Heart left ventricle (tissue), 16 donors: ENCODE results near the gene KRTAP1-4. TPM values are rescaled to one million over a fixed set of nuclear protein-coding genes. Genes with fewer than 3 reads are reported as not detected.
"Not testable (repeated sequence)": the region's sequence is repeated elsewhere in the genome, so short reads cannot be mapped to it uniquely, and the experiment has no call there.

Experiments used
- ATAC-seq, 4 donors: fragments of 200-7000 bp; cut with Tn5 transposase; one replicate each; pipeline ENCODE4 v1.9.1; 2020 to 2022; ENCODE audit warnings: moderate library complexity in 4 of 4, mild to moderate bottlenecking in 3 of 4, moderate number of reproducible peaks in 1 of 4
- DNase-seq, 5 donors: peaks; one replicate each; pipeline ENCODE4 v3.0.0-alpha.2; 2020
- H3K27ac ChIP-seq, 12 donors: fragments of 200-600 bp; sonication (generic) in 4 of 12; one replicate each; pipeline versions ENCODE4 v1.5.0 to v1.8.0; 2016 to 2022; ENCODE audit warnings: mild to moderate bottlenecking in 2 of 12
- H3K27me3 ChIP-seq, 9 donors: fragments of 200-600 bp; sonication (generic) in 2 of 9; one replicate each; pipeline versions ENCODE4 v1.5.1 to v1.8.0; 2016 to 2022; ENCODE audit warnings: mild to moderate bottlenecking in 3 of 9
- H3K36me3 ChIP-seq, 9 donors: fragments of 200-600 bp; sonication (generic) in 2 of 9; one replicate each; pipeline versions ENCODE4 v1.5.0 to v1.8.0; 2018 to 2022; ENCODE audit warnings: mild to moderate bottlenecking in 2 of 9
- H3K4me1 ChIP-seq, 12 donors: fragments of 200-600 bp; sonication (generic) in 4 of 12; one replicate each; pipeline versions ENCODE4 v1.5.0 to v1.8.0; 2016 to 2022; ENCODE audit warnings: mild to moderate bottlenecking in 3 of 12
- H3K4me3 ChIP-seq, 12 donors: fragments of 200-600 bp; sonication (generic) in 4 of 12; one replicate each; pipeline versions ENCODE4 v1.5.0 to v1.8.0; 2017 to 2022; ENCODE audit warnings: mild to moderate bottlenecking in 9 of 12, moderate library complexity in 4 of 12
- H3K9me3 ChIP-seq, 12 donors: fragments of 200-600 bp; sonication (generic) in 4 of 12; one replicate each; pipeline versions ENCODE4 v1.5.0 to v1.8.0; 2016 to 2022; ENCODE audit warnings: mild to moderate bottlenecking in 1 of 12
- CTCF ChIP-seq, 12 donors: fragments of 200-600 bp; sonication (generic) in 4 of 12; IDR thresholded peaks; one replicate each; pipeline versions ENCODE4 v1.5.0 to v1.8.0; 2018 to 2022; ENCODE audit warnings: antibody characterized with exemption in 12 of 12, mild to moderate bottlenecking in 5 of 12
- POLR2A ChIP-seq, 2 donors: fragments of 450-650 bp; IDR thresholded peaks; one replicate each; pipeline ENCODE4 v1.6.1; 2017; ENCODE audit warnings: antibody characterized with exemption in 2 of 2, mild to moderate bottlenecking in 2 of 2, moderate library complexity in 2 of 2
- WGBS, 4 donors: extraction: QIAGEN DNeasy Blood & Tissue Kit in 2 of 4; methylation state at CpG; one replicate each; pipeline versions ENCODE4 v1.1.5 to v1.1.7; 2013 to 2018; 5-methylcytosine and 5-hydroxymethylcytosine counted together
- intact Hi-C, 10 donors: fragments of 100-400 bp; cut with DNase I; formaldehyde crosslinking; loops; one replicate each; pipeline versions ENCODE4 v1.11.1 to v1.14.2; 2022
- polyA plus RNA-seq, 2 donors: library from polyadenylated mRNA; stranded (reverse); fragments of 200-250 nt; gene quantifications; one replicate each; pipeline ENCODE4 v1.2.3, GENCODE V29; 2013
- total RNA-seq, 9 donors: library from RNA; depleted of rRNA in 2 of 9; stranded (reverse); fragments of >200 nt in 2 of 9; fragmentation: NEBNext Ultra II Directional in 3 of 9; extraction: Animal tissue kit (Norgen Biotek cat#: 25700) in 3 of 9; gene quantifications; one replicate each; pipeline versions ENCODE4 v1.1.0 to v1.2.4, GENCODE V29; 2016 to 2023
- donor health status: ischemic (EF 13 %, LVEDD 7.1; RV severe dilation, severe dysfunction).
- donor health status: healthy with polysubstance abuse.
- donor health status: DM: no; HTN: yes; CAD: no.
- donor health status: DM: no; HTN: no; CAD: no.
- donor health status: ischemic (EF 25% LVEDD 6.9; RV normal size, moderate dysfunction).
- donor health status: ischemic (EF 25% LVEDD 5.7; RV mildly dilated, moderate dysfunction).
- donor health status: healthy.
- donor health status: DM: yes; HTN: yes; CAD: no.
- donor health status: ischemic (EF 35%, LVEDD 5.7; RV mildly dilated, moderate dysfunction).
- donor health status: nonischemic (EF 11% LVEDD 7.7; RV severe dilation, severe dysfunction).
- donor health status: DM: yes; HTN: yes; CAD: no.
- donor health status: PGD.
- donor health status: ischemic (EF 29% LVEDD 5.4; RV normal size, mild dysfunction).
- donor health status: nonischemic (EF 23%, LVEDD 6.1; RV moderate dilation, normal function).

The KRTAP1-4 gene
- total and polyA plus RNA-seq, 11 donors = not detected

GRCh38 chr17:41069031-41069430 lies 39.0 kb upstream of the KRTAP1-4 start:
- no peak overlapping the region for H3K27ac ChIP-seq
- TF ChIP-seq CTCF (IDR thresholded peaks at IDR 0.05) (no peak), POLR2A (IDR thresholded peaks at IDR 0.05) (no peak)
- DNase-seq (no peak), ATAC-seq (no peak)
- H3K36me3 ChIP-seq = no peaks in the 10 kb centered on the region
- intact Hi-C loops = no loop called here
- peaks cover 0 to 15% (median 0%) of the 10 kb centered on the region in 9 donors for H3K27me3 ChIP-seq
- H3K4me1 ChIP-seq = no peaks in the 10 kb centered on the region
- 61 to 74% (median 70%) methylated on average over 3 of the region's 3 CpGs for WGBS, 4 donors
- H3K4me3 ChIP-seq = no peak overlapping the region
- no peaks in the 10 kb centered on the region for H3K9me3 ChIP-seq

GRCh38 chr17:41067281-41067680 lies 37.3 kb upstream of the KRTAP1-4 start:
- DNase-seq (no peak), ATAC-seq (no peak)
- H3K27ac ChIP-seq = no peak overlapping the region
- intact Hi-C loops = no loop called here
- TF ChIP-seq POLR2A (IDR thresholded peaks at IDR 0.05) = no peak
- no peak for TF ChIP-seq CTCF (IDR thresholded peaks at IDR 0.05)
- no peak overlapping the region for H3K4me3 ChIP-seq
- H3K27me3 ChIP-seq = peaks cover 0 to 13% (median 0%) of the 10 kb centered on the region in 9 donors
- no peaks in the 10 kb centered on the region for H3K36me3 ChIP-seq
- H3K4me1 ChIP-seq = no peaks in the 10 kb centered on the region
- H3K9me3 ChIP-seq = no peaks in the 10 kb centered on the region

GRCh38 chr17:41065829-41066624 lies 36.0 kb upstream of the KRTAP1-4 start, which contains the start of gene KRTAP2-4:
TSS of gene KRTAP2-4 (minus strand) at chr17:41065879. CDS start at chr17:41065845, 34 bp downstream.
- no peak for TF ChIP-seq POLR2A (IDR thresholded peaks at IDR 0.05)
- TF ChIP-seq CTCF (IDR thresholded peaks at IDR 0.05) = no peak
- no peaks in the 10 kb centered on the region for H3K9me3 ChIP-seq
- peaks cover 0 to 22% (median 3%) of the 10 kb centered on the region in 9 donors for H3K27me3 ChIP-seq
- H3K36me3 ChIP-seq = no peaks in the 10 kb centered on the region
- intact Hi-C loops = no loop called here
- 78 to 96% (median 88%) methylated on average over 6 of the region's 6 CpGs for WGBS, 4 donors
- H3K27ac ChIP-seq = no peak within 1 kb of the TSS
- DNase-seq = no peak
- no peak within 1 kb of the TSS for H3K4me3 ChIP-seq
- no peaks in the 10 kb centered on the region for H3K4me1 ChIP-seq
- no peak for ATAC-seq

- H3K36me3 ChIP-seq, H3K4me3 ChIP-seq, DNase-seq, H3K9me3 ChIP-seq, H3K4me1 ChIP-seq, ATAC-seq, H3K27ac ChIP-seq, intact Hi-C loops: not testable (repeated sequence)
- H3K27me3 ChIP-seq = peaks cover 0 to 31% (median 8%) of the 10 kb centered on the region in 9 donors
- WGBS, 4 donors = 57 to 68% (median 64%) methylated on average over 7 of the region's 16 CpGs
Measured at GRCh38 chr17:41065016-41065689, 35.2 kb upstream of the KRTAP1-4 start.
